HK-2 (cell line): Measurements from ENCODE around the gene CACNA1D.

Experiments
- DNase-seq: peaks from one replicate; pipeline ENCODE4 v3.0.0-alpha.2; 2018; ENCODE audit not compliant: unreplicated experiment

Gene CACNA1D

DNA sequence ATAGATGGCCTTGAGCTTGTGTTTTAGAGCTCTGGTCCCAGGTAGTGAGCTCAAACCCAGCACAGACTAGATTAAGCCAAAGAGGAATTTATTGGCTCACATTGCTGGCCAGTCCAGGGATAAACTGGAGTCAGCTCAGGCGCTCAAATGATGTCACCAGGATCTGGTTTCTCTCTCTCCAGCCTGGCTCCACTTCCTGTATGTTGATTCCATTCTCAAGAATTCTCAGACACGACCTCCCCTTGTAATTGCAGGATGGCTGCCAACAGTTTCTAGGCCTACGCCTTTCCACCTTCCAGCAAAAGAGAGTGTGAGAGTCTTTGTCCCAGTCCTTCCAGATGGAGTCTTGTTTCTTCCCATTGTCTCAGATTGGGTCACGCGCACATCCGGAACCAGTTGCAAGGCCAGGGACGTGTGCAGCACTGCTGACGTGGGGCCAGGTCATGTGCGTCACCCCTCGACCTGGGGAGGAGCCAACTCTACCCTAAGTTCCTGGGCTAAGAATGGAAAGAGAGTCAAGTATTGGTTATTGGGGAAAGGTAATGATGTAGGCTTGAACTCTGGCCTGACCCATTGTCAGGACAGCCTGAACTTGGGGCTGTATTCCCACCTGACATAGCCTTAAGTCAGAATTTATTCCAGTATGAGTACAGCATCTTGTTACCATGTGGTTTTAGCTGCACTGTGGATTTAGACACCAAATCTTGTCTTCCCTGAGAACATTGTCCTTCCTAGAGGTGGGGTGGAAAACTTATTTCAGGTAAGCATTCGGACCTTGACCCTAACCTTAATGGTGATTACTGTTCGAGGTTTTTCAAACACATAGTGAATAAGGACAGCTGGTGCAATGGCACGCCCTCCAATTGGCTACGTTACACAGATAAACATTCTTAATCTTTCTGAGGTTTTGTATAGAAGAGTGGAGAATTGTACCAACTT, 31.6 kb downstream of the CACNA1D start:
- no peak for DNase-seq

DNA sequence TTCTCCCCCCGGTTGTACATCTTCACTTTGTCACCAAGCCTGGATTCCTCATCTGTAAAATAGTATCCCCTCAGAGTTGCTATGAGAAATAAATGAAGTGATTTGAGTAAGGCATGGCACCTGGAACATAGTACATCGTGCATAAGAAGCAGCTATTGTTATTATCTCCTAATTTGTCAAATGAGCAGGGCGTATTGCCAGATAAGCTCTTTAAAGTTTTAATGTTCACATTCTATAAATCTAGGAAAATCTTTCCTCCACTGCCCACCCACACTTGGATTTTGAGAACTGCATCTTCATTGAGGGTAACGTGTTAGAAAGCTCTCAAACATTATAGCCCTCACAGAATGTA, 32.3 kb downstream of the CACNA1D start:
- no peak for DNase-seq

DNA sequence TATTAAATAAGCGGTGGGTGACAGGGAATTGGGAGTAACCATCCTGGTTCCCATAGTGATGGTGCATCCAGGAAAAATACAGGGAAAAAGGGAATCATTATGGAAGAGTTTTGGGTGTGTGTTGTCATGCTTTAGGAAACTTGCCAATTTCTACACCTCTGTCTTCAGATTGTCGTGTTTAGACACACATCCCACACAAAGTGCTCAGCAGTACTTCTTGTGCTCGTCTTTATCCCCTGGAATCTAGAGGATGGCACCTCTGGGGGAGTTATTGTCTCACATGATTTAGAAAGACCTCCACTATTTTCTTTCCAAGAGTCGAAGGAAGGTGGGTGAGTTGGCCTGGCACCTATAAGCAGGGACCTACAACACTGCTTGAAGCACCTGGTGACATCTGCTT, 35.8 kb downstream of the CACNA1D start:
- DNase-seq, result no peak

DNA sequence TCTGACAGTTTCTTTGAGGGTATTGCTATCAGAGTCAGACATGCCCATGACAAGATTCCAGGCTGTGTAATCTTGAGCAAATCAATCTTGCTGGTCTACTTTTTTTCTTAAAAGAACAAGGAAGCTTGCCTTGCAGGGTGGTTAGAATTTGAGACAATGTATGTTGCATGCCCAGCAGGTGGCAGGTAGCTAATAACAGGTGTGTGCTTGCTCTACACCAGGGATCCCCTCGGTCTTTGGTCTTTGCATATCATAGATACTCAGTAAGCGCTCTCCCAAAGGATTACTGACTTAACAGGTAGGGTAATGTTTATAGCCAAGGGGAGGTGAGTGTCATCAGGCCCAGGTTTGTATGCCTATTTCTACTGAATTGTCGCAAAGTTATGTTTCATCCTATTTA, 37.3 kb downstream of the CACNA1D start:
- no peak for DNase-seq

DNA sequence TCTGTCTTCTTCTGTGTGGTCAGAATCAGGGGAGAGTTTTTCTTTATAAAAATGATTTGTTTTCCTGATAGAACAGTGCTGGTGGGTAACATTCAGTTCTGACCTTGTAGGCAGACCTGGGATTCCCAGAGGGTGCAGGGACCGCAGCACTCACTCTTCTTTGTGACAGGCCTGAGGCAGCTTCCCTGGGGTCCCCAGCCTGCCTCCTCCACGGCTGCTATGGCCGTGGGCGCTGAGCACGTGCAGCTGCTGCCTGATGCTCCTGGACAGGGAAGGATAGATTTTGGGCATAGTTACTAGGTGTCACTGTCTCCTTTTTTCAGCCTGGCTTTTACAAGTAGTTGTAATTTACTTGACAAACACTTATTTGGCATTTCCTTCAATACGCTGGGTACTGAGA, 39.1 kb downstream of the CACNA1D start:
- DNase-seq, result no peak

DNA sequence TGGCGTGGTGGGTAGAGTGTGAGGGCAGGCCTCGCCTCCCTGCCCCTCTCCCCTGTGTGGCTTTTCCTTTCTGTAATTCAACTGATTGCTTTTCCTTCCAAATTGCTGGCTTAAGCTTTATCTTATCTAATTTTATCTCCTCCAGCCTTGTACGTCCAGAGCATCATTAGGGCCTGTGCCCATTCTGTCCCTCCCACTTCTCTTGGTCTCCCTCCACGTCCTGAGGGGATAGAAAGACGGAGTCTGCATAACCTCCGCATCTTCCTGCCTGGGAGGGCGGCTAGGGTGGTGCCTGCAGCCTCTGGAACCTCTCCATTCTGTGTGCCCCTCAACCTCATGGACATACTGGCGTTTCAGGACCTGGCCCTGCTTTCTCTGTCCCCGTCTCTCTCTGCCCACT, 39.8 kb downstream of the CACNA1D start:
- no peak for DNase-seq

DNA sequence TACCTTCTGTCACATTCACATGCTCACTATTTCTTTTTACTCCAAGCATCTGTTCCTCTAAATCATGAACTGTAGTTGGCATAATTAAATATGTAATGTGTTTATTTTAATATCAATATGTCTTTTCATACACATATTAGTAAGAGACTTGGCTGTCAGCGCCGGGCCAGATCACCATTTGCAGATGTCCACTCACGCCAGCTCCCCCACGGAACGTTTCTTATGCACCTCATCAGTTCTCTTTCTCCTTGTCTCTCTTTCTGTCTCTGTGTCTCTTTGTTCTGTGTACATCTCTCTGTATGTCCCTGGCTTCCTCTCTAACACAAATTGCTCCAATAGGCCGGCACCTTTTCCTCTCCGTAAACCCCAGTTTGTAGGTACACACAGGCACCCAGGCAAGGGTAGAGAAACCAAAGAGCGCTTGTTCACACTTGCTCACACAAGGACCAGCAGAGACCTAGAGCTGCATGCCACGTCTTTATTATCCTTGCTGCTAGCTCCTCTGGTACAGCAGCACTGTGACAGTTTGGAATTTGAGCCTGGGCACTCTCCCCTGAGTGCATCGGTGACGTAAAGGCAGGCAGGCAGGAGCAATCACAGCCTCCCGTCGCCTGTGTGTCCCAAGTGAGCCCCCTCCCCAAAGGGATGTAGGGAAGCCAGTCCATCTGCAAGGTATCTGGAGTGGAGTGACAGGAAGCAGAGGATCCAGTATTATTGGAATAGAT, 40.4 kb downstream of the CACNA1D start:
- no peak for DNase-seq

DNA sequence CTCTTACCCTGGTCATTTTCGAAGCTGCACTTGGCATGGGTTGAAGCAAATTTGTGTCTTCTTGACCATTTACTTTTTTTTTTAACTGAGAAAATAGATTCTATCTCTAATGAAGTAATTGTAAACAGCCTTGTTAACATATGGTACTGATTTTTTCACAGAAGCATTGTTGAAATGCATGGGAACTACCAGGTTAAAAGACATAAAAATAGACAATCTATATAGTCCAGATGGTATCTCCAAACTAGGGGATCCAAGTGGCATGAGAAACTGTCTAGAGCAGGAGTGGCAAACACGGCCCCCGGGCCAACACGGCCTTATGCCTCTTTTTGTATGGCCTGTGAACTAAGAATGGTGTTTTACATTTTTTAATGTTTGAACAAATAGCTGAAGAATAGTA, 41.9 kb downstream of the CACNA1D start:
- no peak for DNase-seq

DNA sequence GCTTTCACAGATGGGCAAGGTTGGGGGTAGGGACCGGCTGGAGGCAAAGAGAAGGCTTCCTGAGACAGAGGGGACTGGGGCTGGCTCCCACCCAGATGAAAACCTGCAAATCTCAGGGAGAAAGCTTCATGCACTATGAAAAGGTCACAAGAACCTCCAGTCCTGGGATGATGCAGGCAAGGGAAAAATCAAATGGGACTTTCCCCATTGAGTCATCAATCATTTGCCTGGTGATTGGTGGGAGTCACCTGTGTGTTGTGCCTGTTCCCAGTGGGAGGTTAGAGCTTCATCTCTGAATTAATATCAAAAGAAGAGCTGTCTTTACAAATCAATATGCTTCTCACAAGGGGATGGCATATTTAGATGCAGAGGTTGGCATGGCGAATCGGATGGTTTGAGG, 49.9 kb downstream of the CACNA1D start:
- DNase-seq, result no peak

DNA sequence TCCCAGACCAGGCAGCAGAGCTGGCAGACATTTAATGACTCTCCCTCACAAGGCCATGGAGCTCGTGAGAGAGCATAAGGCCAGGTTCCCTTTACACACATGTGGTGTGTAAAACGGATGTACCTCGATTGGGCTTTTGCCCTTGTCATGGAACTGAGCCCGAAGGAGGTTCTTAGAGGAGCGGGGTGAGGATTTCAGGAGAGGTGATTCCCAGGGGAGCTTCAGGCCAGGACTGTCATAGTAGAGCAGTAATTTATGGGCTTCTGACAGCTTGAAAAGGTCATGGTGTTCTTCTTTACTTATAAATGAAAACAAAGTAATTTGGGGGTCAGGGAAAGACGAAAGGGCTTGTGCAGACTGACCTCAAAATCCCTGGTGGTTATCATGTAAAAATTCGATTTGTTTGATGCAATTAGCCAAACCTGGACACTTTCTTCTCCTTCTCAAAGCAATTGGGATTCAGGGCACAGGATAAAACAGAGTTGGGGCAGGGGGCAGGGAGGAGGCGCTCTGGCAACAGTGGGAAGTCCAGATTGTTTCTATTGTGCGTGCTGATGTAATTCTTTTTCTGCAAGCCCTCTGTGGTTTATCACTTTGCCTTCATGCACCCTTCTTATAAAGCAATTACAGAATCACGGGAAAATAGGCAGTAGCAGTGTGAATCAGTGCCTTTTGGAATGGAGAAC, 51.0 kb downstream of the CACNA1D start:
- no peak for DNase-seq

DNA sequence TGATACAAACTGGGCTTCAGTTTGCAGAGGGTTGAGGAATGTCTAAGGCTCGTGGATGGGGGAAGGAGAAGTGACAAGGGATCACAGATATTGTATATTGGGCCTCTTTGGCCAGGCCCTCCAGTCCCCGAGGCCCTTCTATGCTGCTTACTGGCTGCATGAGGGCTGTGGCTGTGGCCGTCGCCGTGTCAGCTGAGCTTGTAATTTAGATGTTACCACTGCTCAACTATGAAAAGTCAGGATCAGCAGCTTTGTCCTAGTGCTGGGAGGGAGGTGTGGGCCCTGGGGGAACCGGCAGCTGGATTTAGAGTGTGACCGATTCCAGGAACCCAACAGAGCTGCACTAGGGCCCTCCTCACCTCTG, 51.6 kb downstream of the CACNA1D start:
- no peak for DNase-seq

DNA sequence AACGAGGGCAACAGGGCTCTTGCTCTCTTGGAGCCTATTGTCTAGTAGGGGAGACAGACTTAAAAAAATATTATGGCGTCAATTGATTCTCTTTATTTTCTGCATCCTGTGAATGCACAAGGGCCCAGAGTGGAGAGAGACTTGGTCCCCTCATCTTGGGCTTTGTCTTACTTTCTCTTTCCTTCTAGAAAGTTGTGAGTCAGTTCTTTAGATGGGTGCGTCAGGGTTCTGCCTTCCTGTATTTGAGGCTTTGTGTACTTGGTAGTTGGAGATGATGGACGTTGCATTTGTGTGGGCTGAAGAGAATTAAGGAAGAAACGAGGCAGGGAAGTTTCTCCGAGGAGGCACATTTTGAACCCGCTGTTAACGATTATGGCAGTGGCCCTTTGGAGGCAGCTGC, 52.9 kb downstream of the CACNA1D start:
- DNase-seq, result no peak

DNA sequence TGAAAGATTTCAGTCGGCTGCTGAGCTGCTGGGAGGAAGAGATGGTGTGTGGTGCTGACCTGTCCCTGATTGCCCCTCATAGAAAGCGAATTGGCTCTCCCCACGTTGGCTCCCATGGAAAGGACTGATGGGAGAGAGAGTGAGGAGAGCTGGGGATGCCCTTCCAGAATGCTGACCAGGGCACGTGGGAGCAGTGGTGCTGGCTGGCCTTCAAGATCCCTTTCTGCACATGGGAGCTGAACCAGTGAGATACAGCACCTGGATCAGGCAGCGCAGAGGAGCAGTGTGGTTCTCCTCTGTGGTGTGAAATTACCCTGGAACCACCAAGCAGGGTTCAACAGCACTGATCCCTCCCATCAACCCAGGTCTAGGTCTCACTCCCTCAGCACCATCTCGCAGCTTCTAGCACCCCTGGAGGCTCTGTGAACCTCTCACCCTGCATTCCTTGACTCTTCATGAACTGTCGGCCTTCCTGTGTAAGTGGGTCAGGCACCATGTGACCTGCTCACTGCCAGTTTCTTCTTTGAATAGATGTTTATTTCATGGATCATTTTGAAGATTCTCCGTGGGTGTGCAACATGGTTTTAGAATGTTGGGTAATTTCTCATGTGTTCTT, 55.7 kb downstream of the CACNA1D start:
- DNase-seq, result no peak

DNA sequence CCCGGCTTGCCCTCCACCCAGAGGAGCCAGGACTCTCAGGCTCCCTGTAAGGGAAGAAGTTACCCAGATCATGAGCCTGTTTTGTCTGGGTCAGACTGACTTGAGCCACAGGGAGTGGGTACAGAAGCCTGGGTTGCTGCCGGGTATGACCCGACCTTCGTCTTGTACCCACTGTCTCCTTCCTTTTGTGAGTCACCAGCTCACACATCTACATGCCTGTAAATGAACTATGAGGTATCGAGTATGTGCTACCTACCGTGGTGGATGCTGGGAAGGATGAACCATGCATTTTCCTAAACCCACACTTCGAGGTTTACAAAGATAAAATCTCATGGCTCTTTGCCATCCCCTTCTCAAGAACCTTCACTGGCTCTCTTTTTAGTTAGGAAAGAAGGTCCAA, 56.9 kb downstream of the CACNA1D start:
- no peak for DNase-seq

DNA sequence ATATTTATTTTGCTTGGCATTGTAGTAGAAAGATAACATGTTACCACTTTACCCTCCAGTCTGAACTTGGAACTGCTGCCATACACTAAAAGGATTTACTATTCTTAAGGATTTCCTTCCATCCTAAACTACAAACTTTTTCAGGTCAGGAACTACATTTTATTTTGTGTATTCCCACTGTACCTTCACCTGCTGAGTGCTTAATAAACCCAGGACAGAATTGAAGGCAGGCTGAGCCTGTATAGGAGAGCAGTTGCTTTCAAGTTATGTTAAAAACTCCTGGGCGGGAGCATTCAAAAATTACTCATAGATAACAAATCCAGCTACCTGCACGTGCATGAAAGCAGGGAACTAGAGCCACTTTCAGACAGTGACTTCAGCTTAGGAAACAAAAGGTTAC, 58.3 kb downstream of the CACNA1D start:
- DNase-seq, result no peak

DNA sequence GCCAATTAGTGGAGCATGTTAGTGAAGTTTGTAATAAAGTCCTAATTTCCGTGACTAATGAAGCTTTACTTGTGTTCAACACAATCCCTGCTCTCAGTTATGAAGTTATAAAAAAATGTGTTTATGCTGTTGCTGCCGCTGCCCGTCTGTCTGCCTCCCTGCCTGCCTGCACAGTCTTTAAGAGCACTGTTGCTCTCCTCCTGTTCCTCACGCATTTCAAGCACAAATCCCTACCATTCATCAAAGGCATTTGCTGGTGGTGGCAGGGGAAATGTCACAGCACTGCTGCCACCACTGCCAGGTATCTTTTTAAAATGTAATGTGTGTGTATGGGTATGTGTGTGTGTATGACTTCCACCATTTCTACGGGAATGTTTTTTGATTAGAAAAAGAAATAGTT, 58.8 kb downstream of the CACNA1D start:
- DNase-seq, result no peak

DNA sequence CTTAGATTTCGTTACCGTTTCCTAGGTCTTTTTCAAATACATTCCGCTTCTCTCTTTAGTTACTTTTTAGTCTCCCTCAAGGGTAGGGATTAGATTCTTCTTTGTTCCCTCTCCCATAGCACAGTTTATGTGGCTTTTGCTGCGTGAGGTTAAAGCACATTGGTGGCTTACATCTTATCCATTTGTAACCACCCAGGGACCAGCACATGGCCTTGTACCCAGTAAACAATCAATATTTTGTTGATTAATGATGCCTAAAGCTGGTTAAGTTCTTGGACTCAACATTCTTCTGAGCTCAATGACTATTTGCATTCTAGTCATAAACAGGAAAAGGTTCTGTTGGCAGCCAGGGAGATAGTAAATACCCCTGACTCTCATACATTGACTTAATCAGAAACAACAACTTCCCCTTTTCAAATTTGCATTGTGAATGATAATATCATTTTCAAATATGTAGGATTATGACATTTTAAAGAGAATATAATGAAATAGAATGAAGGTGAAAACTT, 60.2 kb downstream of the CACNA1D start:
- no peak for DNase-seq

DNA sequence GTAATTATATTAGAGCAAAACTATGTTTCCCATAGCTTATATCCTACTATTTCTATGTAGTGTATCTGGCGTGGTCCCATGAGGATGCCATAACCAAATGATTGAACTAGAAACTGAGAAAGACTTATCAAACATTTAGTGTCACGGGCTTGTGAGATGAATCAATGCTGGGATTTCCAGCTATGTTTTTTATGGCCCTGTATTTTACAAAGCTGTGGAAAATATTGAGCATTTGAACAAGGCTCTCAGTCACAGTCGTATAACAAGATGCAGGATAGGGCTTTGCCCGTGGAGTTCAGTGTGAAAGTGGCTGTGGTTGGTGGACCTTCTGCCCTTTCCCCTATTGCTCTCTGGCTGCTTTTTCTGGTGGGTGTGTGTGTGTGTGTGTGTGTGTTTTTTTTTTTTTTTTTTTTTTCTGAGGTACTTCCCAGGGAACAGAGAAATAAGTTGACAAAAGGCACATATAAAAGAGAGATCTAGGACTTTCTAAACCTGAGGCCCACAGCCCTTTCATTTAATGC, 60.7 kb downstream of the CACNA1D start:
- DNase-seq, result no peak

DNA sequence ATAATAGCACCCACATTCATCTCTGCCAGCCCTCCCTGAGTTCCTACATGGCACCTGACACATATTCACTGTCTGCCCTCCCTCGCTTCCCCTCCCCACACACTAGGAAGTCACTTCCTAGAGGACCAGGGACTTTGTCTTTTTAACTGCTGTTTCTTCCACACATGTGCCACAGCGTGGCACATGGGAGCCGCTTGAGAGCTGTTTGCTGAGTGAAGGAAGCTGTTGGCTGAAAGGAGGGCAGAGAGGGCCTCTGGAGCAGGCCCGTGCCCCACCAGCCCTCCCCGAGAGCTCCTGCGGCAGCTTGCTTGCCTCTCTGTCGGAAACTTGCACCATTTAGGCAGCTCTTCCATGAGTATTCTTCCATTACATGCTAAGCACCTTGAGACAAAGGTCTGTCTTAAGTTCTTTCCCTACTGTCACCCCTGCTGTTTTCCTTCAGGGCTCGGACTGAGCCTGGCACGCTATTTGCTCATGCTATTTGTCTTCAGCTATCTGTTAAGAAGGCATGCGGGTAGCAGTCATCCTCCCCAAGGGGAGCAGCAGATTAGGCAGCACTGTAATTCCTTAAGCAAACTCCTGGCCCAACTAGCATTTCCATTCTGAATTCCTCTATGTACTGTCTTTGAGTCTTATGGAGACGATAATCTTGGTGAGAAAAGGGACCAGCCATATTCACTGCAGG, 72.2 kb downstream of the CACNA1D start:
- no peak for DNase-seq

DNA sequence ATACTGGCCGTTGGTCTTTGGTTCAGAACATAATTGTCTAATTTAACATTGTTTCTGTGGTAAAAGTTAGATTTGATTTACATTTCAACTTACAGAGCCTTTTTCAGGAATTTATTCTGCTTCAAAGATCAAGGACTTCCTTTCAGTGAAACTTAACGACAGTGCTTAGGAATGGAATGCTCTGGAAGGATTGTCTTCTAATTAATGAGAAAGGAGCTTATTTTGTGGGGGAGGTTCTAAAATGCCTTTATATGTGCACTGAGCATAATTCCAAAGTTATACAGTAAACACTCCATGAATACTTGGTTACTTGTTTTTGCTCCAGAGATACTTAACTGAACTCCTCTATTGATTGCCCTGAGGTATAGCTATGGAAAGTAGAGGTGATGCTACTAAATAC, 75.7 kb downstream of the CACNA1D start:
- DNase-seq, result no peak

DNA sequence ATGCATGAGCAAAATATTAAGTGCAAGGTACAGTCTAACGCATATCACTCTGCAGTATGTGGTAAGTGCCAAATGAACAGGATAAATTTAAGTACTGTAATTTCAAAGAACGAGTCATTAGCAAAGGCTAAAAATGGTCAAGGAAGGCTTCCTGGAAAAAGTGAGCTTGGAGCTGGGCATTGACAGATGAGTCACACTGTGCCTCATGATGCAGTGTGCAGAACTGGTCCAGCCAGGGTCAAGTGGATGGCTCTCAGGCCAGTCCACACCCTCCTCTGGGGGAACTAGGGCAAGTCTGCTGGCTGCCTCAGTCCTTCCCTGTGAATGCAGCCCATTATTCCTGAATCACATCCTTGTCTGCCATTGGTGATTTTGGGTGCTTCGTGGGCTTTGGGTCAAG, 76.3 kb downstream of the CACNA1D start:
- peak; percentile 1 for DNase-seq
